Pericardium fibroblast (primary cell): ENCODE data around the gene KRTAP3-2. TPM values are rescaled to one million over a fixed set of nuclear protein-coding genes. Genes with fewer than 3 reads are reported as not detected.

Experiments used
- total RNA-seq: library from RNA; depleted of rRNA; stranded (reverse); fragments of >200 nt; gene quantifications from 2 replicates; pipeline ENCODE4 v1.2.3, GENCODE V29; 2015

The KRTAP3-2 gene
- total RNA-seq: not detected in 2 replicates

DNA sequence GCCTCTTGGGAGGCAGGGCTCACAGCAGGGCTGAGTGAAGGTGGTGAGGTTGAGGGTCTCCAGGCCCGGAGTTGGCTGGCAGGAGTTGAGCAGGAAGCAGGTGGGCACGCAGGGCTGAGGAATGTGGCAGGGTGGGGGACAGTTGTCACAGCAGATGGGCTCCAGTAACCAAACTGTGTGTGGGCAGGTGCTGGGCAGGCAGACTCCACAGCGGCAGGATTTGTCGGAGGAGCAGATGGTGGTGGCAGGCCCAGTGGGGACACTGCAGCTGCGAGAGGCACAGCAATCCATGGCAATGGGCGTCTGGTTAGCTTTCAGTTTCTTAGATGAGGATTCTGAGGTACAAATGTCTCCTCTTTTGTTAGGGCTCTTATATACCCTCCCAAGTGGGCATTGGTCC lies at the start of gene KRTAP3-2:
KRTAP3-2 (minus strand) TSS at position 344 of the 400 bp plus-strand sequence; CDS start at position 291, 53 bp downstream.

DNA sequence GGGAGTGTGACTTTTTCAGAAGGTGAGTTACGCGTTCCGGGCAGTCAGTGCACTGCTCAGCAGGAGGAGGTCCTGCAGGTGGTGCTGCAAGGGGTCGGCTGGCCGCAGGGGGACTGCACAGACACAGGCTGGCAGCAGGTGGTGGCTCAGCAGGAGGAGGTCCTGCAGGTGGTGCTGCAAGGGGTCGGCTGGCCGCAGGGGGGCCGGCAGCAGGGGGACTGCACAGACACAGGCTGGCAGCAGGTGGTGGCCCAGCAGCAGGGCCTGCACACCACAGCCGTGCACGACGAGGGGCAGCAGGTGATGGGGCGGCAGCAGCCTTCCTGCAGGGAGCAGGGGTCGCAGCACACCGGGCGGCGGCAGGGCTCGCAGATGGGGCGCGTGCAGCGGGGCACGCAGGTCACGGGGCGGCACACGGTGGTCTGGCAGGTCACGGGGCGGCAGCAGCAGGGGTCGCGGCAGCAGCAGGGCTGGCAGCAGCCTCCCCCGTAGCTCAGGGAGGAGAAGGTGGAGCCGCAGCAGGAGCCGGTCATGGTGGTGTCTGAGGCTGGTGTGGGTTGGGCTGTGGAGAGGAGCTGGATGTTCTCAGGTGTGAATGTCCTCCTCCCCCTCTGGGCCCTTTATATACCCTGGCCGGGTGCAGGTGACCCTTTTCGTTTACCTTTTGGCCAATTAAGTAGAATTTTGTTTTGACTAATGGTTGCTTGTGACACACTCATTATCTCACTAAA lies 47.2 kb upstream of the KRTAP3-2 start, which contains the start of gene KRTAP2-1:
KRTAP2-1 (minus strand) TSS at position 582 of the 731 bp plus-strand sequence; CDS start at position 533, 49 bp downstream.

DNA sequence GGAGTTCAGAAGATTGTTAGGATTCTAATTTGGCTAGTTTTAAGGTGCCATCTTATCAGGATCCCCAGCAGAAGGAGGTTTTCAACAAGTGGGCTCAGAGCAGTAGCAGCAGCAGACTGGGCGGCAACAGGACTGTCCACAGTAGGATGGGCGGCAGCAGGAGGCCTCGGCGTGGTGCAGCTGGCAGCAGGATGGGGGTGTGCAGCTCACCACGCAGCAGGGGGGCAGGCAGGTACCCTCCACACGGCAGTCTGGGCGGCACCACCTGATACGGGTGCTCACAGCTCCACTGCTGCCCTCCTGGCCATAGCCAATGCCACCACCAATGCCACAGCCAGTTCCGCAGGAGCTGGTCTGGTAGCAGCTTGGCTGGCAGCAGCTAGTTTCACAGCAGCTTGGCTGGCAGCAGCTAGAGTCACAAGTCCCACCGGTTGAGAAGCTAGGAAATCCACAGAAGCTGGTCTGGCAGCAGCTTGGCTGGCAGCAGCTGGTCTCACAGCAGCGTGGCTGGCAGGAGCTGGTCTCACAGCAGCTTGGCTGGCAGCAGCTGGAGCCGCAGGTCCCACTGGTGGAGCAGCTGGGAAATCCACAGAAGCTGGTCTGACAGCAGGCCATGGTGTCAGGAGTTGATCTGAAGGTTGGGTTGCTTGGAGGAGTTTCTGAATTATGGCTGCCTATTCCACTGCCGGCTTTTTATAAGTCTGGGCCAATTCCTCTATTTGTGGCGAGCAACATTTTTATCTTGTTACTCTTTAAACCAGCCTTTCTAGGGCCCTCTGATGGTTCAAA lies 41.3 kb upstream of the KRTAP3-2 start, which contains the start of gene KRTAP1-1:
KRTAP1-1 (minus strand) TSS at position 668 of the 789 bp plus-strand sequence; CDS start at position 615, 53 bp downstream.

DNA sequence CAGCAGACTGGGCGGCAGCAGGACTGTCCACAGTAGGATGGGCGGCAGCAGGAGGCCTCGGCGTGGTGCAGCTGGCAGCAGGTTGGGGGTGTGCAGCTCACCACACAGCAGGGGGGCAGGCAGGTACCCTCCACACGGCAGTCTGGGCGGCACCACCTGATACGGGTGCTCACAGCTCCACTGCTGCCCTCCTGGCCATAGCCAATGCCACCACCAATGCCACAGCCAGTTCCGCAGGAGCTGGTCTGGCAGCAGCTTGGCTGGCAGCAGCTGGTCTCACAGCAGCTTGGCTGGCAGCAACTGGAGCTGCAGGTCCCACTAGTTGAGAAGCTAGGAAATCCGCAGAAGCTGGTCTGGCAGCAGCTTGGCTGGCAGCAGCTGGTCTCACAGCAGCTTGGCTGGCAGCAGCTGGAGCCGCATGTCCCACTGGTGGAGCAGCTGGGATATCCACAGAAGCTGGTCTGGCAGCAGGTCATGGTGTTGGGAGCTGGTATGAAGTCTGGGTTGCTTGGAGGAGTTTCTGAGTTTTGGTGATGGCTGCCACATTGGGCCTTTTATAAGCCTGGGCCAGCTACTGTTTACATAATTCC lies 34.7 kb upstream of the KRTAP3-2 start, which contains the start of gene KRTAP1-3:
KRTAP1-3 (minus strand) TSS at position 529 of the 590 bp plus-strand sequence; CDS start at position 476, 53 bp downstream.

DNA sequence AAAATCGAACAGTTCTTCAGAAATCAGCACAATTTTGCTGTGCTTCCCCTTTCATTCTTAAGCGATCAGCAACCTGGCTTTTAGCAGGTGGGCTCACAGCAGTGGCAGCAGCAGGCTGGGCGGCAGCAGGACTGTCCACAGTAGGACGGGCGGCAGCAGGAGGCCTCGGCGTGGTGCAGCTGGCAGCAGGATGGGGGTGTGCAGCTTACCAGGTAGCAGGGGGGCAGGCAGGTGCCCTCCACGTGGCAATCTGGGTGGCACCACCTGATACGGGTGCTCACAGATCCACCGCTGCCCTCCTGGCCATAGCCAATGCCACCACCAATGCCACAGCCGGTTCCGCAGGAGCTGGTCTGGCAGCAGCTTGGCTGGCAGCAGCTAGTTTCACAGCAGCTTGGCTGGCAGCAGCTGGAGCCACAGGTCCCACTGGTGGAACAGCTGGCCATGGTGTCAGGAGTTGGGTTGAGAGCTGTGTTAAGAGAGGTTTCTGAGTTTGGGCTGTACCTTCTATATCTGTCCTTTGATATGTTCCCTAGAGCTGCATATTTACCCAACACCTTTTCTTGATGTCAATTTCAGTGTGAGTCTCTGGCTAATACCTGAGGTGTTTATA lies 30.0 kb upstream of the KRTAP3-2 start, which contains the start of gene KRTAP1-4:
KRTAP1-4 (minus strand) TSS at position 563 of the 613 bp plus-strand sequence; CDS start at position 446, 117 bp downstream.

DNA sequence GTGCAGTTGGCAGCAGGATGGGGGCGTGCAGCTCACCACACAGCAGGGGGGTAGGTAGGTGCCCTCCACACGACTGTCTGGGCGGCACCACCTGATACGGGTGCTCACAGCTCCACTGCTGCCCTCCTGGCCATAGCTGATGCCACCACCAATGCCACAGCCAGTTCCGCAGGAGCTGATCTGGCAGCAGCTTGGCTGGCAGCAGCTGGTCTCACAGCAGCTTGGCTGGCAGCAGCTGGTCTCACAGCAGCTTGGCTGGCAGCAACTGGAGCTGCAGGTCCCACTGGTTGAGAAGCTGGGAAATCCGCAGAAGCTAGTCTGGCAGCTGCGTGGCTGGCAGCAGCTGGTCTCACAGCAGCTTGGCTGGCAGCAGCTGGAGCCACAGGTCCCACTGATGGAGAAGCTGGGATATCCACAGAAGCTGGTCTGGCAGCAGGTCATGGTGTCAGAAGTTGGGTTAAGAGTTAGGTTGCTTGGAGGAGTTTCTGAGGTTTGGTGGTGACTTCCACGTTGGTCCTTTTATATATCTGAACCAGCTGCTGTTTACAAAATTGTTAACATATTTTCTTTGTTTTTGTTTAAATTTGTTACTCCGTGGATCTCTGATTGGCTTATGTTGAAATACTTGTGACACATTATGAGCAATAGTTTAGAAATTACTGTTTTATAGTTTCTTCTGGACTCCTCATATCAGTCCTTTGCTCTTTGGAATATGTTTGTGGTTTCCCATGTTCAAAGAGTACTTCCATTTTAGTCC lies 27.2 kb upstream of the KRTAP3-2 start, which contains the start of gene KRTAP1-5:
KRTAP1-5 (minus strand) TSS at position 494 of the 757 bp plus-strand sequence; CDS start at position 441, 53 bp downstream.

DNA sequence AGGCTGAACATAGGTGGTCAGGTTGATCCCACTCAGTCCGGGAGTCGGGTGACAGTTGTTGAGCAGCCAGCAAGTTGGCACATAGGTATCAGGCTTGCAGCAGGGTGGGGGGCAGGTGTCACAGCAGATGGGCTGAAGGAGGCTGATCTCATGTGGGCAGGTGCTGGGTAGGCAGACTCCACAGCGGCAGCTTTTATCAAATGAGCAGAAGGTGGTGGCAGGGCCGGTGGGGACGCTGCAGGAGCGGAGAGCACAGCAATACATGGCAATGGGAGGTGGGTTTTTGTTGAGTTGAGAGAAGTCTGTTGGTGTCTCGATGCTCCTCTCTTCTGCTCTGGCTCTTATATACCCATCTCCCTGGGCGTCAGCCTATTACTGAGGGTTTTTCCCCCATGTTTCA lies 9.1 kb upstream of the KRTAP3-2 start, which contains the start of gene KRTAP3-1:
KRTAP3-1 (minus strand) TSS at position 318 of the 400 bp plus-strand sequence; CDS start at position 264, 54 bp downstream.

DNA sequence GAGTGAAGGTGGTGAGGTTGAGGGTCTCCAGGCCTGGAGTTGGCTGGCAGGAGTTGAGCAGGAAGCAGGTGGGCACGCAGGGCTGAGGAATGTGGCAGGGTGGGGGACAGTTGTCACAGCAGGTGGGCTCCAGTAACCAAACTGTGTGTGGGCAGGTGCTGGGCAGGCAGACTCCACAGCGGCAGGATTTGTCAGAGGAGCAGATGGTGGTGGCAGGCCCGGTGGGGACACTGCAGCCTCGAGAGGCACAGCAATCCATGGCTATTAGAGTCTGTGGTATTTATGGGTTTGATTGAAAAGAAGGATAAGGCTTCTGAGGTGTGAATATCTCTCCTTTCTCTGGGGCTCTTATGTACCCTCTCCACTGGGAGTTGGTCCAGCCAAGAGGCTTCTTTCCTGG lies 5.9 kb downstream of the KRTAP3-2 start, which contains the start of gene KRTAP3-3:
KRTAP3-3 (minus strand) TSS at position 326 of the 400 bp plus-strand sequence; CDS start at position 259, 67 bp downstream.

DNA sequence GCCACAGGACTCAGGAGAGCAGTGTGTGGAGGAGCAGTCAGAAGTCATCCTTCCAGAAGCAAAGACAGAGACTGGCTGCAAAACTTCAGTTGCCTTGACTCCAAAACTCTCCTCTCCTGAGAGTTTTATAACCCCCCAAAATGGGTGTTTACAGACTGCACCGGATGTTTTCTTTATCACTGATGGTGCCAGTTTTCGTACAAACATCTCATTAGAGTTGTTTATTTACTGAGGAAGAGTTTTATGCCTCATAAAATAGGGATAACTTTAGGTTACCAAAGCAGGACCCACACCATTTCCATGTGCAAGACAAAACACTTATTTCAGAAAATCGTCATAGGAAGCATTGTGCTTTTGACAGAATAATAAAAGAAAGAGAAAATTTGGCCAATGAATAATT lies 15.5 kb downstream of the KRTAP3-2 start, which contains the start of gene KRT40:
KRT40 (minus strand) TSS at position 101 of the 400 bp plus-strand sequence; CDS start at position 48, 53 bp downstream.

DNA sequence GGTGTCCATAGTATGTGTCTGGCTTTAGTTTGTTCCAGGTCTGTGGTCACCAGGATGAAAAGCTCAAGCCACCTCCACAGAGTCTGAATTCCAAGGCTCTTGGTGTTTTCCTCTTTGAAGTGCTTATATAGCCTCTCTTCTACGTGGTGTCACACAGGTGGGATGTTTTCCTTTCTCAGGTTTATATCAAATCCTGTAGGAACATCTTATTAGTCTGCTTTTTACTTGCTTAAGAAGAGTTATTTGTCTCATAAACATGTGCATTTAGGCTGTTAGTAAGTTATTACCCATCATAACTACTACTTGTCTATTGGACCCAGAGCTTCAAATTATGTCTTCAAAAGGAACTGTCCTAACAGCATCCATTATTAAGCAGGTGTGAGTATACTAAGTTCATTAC lies 32.9 kb downstream of the KRTAP3-2 start, which contains the start of gene KRT39:
KRT39 (minus strand) TSS at position 101 of the 400 bp plus-strand sequence; CDS start at position 9, 92 bp downstream.

Other genes starting within 250 kb of the KRTAP3-2 start
- not detected in 2 replicates for gene KRT25, start 244.6 kb downstream of the KRTAP3-2 start, total RNA-seq
- not detected in 2 replicates for gene KRT26, start 227.7 kb downstream of the KRTAP3-2 start, total RNA-seq
- gene KRT27, start 217.4 kb downstream of the KRTAP3-2 start, total RNA-seq: not detected in 2 replicates
- gene KRT28, start 199.9 kb downstream of the KRTAP3-2 start, total RNA-seq: not detected in 2 replicates
- gene KRT10, start 177.3 kb downstream of the KRTAP3-2 start, total RNA-seq: 18.0 and 18.8 TPM in 2 replicates
- not detected in 2 replicates for gene KRT12, start 132.7 kb downstream of the KRTAP3-2 start, total RNA-seq
- not detected in 2 replicates for gene KRT20, start 114.7 kb downstream of the KRTAP3-2 start, total RNA-seq
- not detected in 2 replicates for gene KRT23, start 62.3 kb downstream of the KRTAP3-2 start, total RNA-seq
- not detected in 2 replicates for gene KRT39, start 33.0 kb downstream of the KRTAP3-2 start, total RNA-seq
- not detected in 2 replicates for gene KRT40, start 15.6 kb downstream of the KRTAP3-2 start, total RNA-seq
- gene KRTAP3-3, start 5.7 kb downstream of the KRTAP3-2 start, total RNA-seq: not detected in 2 replicates
- not detected in 2 replicates for gene KRTAP3-1, start 9.2 kb upstream of the KRTAP3-2 start, total RNA-seq
- not detected in 2 replicates for gene KRTAP1-5, start 27.3 kb upstream of the KRTAP3-2 start, total RNA-seq
- not detected in 2 replicates for gene KRTAP1-4, start 30.3 kb upstream of the KRTAP3-2 start, total RNA-seq
- not detected in 2 replicates for gene KRTAP1-3, start 35.0 kb upstream of the KRTAP3-2 start, total RNA-seq
- gene KRTAP1-1, start 41.5 kb upstream of the KRTAP3-2 start, total RNA-seq: not detected in 2 replicates
- not detected in 2 replicates for gene KRTAP2-1, start 47.4 kb upstream of the KRTAP3-2 start, total RNA-seq
- gene KRTAP2-2, start 55.3 kb upstream of the KRTAP3-2 start, total RNA-seq: not detected in 2 replicates
- not detected in 2 replicates for gene KRTAP2-3, start 60.2 kb upstream of the KRTAP3-2 start, total RNA-seq
- gene KRTAP2-4, start 66.0 kb upstream of the KRTAP3-2 start, total RNA-seq: not detected in 2 replicates
- not detected in 2 replicates for gene KRTAP4-7, start 84.2 kb upstream of the KRTAP3-2 start, total RNA-seq
- gene KRTAP4-8, start 98.2 kb upstream of the KRTAP3-2 start, total RNA-seq: not detected in 2 replicates
- not detected in 2 replicates for gene KRTAP4-16, start 102.3 kb upstream of the KRTAP3-2 start, total RNA-seq
- gene KRTAP4-9, start 105.5 kb upstream of the KRTAP3-2 start, total RNA-seq: not detected in 2 replicates
- not detected in 2 replicates for gene KRTAP4-11, start 118.5 kb upstream of the KRTAP3-2 start, total RNA-seq
- not detected in 2 replicates for gene KRTAP4-12, start 124.3 kb upstream of the KRTAP3-2 start, total RNA-seq
- gene KRTAP4-6, start 140.6 kb upstream of the KRTAP3-2 start, total RNA-seq: not detected in 2 replicates
- not detected in 2 replicates for gene KRTAP4-5, start 149.9 kb upstream of the KRTAP3-2 start, total RNA-seq
- not detected in 2 replicates for gene KRTAP4-4, start 160.8 kb upstream of the KRTAP3-2 start, total RNA-seq
- gene KRTAP4-3, start 168.3 kb upstream of the KRTAP3-2 start, total RNA-seq: not detected in 2 replicates
- not detected in 2 replicates for gene KRTAP4-2, start 178.3 kb upstream of the KRTAP3-2 start, total RNA-seq
- not detected in 2 replicates for gene KRTAP4-1, start 185.0 kb upstream of the KRTAP3-2 start, total RNA-seq
- not detected in 2 replicates for gene KRTAP9-1, start 190.0 kb upstream of the KRTAP3-2 start, total RNA-seq
- not detected in 2 replicates for gene KRTAP9-2, start 226.7 kb upstream of the KRTAP3-2 start, total RNA-seq
- not detected in 2 replicates for gene KRTAP9-3, start 232.5 kb upstream of the KRTAP3-2 start, total RNA-seq
- gene KRTAP9-8, start 238.1 kb upstream of the KRTAP3-2 start, total RNA-seq: not detected in 2 replicates
- not detected in 2 replicates for gene KRTAP9-4, start 249.8 kb upstream of the KRTAP3-2 start, total RNA-seq